CD8-positive, alpha-beta memory T cell (primary cell): ENCODE data around the gene RGL3. TPM values are rescaled to one million over a fixed set of nuclear protein-coding genes. Genes with fewer than 3 reads are reported as not detected.
"Not testable (repeated sequence)": the region's sequence is repeated elsewhere in the genome, so short reads cannot be mapped to it uniquely, and the experiment has no call there.

Source experiments
- CTCF ChIA-PET: fragments of 350-600 bp; sonication (Branson Sonifier 250); formaldehyde crosslinking; loops from one replicate; lab custom pipeline; 2021; ENCODE audit warnings: antibody characterized with exemption; lab: Charles Lee
- POLR2A ChIA-PET: fragments of 350-600 bp; sonication (Branson Sonifier 250); formaldehyde crosslinking; loops from one replicate; lab custom pipeline; 2021; ENCODE audit warnings: antibody characterized with exemption; lab: Charles Lee
- DNase-seq, 5 donors: peaks; one replicate each; pipeline versions ENCODE4 v3.0.0 to v3.0.0-alpha.2; 2020 to 2022; ENCODE audit warnings: mixed read lengths in 1 of 5
- H3K27ac ChIP-seq: one replicate; pipeline ENCODE4 v1.7.0; 2013; ENCODE audit warnings: low read depth, mild to moderate bottlenecking, low read length, moderate library complexity
- H3K27me3 ChIP-seq: 2 replicates; pipeline ENCODE4 v1.7.0; 2013; ENCODE audit warnings: low read length, mild to moderate bottlenecking; ENCODE audit not compliant: insufficient read depth, poor library complexity, severe bottlenecking
- H3K36me3 ChIP-seq: 2 replicates; pipeline ENCODE4 v1.7.0; 2013; ENCODE audit warnings: mild to moderate bottlenecking, low read length, moderate library complexity; ENCODE audit not compliant: insufficient read depth
- H3K4me1 ChIP-seq: 2 replicates; pipeline ENCODE4 v1.7.0; 2013; ENCODE audit warnings: mild to moderate bottlenecking, low read length, moderate library complexity; ENCODE audit not compliant: insufficient read depth
- H3K4me3 ChIP-seq: 2 replicates; pipeline ENCODE4 v1.7.0; 2013; ENCODE audit warnings: mild to moderate bottlenecking, low read length
- H3K9me3 ChIP-seq: 2 replicates; pipeline ENCODE4 v1.7.0; 2013; ENCODE audit warnings: mild to moderate bottlenecking, low read length
- H3K27ac Mint-ChIP-seq, 8 donors: one replicate each; pipeline ENCODE4 v1.8.0; 2020 to 2021; ENCODE audit warnings: mixed read lengths in 8 of 8, mild to moderate bottlenecking in 6 of 8, inconsistent platforms in 3 of 8, moderate library complexity in 3 of 8
- H3K27me3 Mint-ChIP-seq, 2 donors: one replicate each; pipeline ENCODE4 v1.8.0; 2020 to 2021; ENCODE audit warnings: mixed read lengths in 2 of 2, mild to moderate bottlenecking in 1 of 2, moderate library complexity in 1 of 2
- H3K36me3 Mint-ChIP-seq, 3 donors: one replicate each; pipeline ENCODE4 v1.8.0; 2020 to 2021; ENCODE audit warnings: mixed read lengths in 3 of 3, inconsistent platforms in 1 of 3, mild to moderate bottlenecking in 1 of 3
- H3K4me1 Mint-ChIP-seq, 3 donors: one replicate each; pipeline ENCODE4 v1.8.0; 2020 to 2021; ENCODE audit warnings: mixed read lengths in 3 of 3, inconsistent platforms in 1 of 3, mild to moderate bottlenecking in 1 of 3
- H3K4me3 Mint-ChIP-seq, 7 donors: one replicate each; pipeline ENCODE4 v1.8.0; 2020 to 2021; ENCODE audit warnings: mixed read lengths in 7 of 7, mild to moderate bottlenecking in 6 of 7, moderate library complexity in 4 of 7, inconsistent platforms in 2 of 7
- H3K9me3 Mint-ChIP-seq, 5 donors: one replicate each; pipeline ENCODE4 v1.8.0; 2020 to 2022; ENCODE audit warnings: mixed read lengths in 5 of 5, mild to moderate bottlenecking in 3 of 5, moderate library complexity in 2 of 5, inconsistent platforms in 1 of 5
- polyA plus RNA-seq: library from polyadenylated mRNA; unstranded; fragments of 300-500 nt; fragmentation: Illumina TruSeq; gene quantifications from one replicate; pipeline ENCODE4 v1.2.3, GENCODE V29; 2021
- total RNA-seq, 2 experiments: library from RNA; stranded (reverse); gene quantifications; one replicate each; pipeline ENCODE4 v1.2.3, GENCODE V29; 2021

The RGL3 gene
- total and polyA plus RNA-seq, 3 experiments from 2014 or later = not detected

DNA sequence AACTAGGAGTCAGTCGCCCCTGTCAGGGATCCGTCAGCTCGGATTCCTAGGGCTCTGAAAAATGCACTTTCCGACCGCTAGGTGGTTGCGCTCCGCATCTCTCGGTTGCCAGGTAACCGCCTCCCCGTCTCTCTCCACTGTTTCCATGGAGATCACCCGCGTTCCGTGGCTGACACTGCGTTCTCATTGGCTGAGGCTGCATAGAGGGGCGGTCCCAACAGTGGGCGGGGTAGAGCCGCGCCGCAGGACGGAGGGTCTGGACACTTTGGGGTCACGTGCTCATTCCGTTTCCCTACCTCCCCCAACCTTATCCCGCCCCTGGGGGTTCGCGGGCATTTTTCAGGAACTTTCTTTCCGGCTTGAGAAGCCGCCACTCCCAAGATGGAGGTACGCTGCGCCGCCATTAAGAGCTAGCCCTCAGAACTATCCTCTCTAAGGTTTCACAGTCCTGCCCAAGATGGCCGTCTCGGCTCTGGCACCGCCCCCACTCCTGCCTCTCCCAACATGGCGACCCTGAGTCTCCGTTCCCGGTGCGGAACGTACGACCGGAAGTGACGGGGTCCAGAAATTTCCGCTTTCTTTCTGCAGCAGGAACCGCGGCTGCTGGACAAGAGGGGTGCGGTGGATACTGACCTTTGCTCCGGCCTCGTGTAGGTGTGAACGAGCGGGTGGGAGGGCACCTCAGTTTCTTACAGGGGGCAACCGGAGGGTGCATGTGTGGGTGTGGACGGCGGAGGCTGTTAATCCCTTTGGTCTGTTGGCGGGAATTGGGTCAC is 16.1 kb upstream of the RGL3 start, which contains the start of the genes ODAD3 and PRKCSH:
ODAD3 (minus strand) TSS at position 65 of the 776 bp plus-strand sequence. CDS start 105 bp downstream, outside the sequence.
PRKCSH (plus strand) TSS at position 579 of the 776 bp plus-strand sequence. CDS start 483 bp downstream, outside the sequence.
- H3K4me3 ChIP-seq = peak within 1 kb of the TSS; percentile 95
- H3K27me3 Mint-ChIP-seq = peaks cover 5 to 6% of the 10 kb centered on the region in 2 donors
- H3K36me3 Mint-ChIP-seq = peaks cover 0 to 36% (median 5%) of the 10 kb centered on the region in 3 donors
- H3K4me1 Mint-ChIP-seq = peaks cover 20 to 32% (median 26%) of the 10 kb centered on the region in 3 donors
- H3K27me3 ChIP-seq = no peaks in the 10 kb centered on the region
- ChIA-PET CTCF (interaction anchor here (0.7 to 2.4 kb wide), 12 partner anchors 11 to 718 kb away, joined by 3 to 19 read pairs (median 3); partner anchors contain the start of genes DNM2 and SWSAP1), POLR2A (interaction anchor here (0.5 to 1.8 kb wide), 6 partner anchors 15 to 1069 kb away, joined by 4 to 17 read pairs (median 6); partner anchors contain the start of gene SWSAP1)
- peak within 1 kb of the TSS; percentile 91 to 99 (median 98) for H3K27ac Mint-ChIP-seq
- peak; percentile 93 to 99 (median 97) for DNase-seq
- no peaks in the 10 kb centered on the region for H3K9me3 Mint-ChIP-seq
- peaks cover 15% of the 10 kb centered on the region for H3K36me3 ChIP-seq
- no peaks in the 10 kb centered on the region for H3K9me3 ChIP-seq
- peaks cover 19% of the 10 kb centered on the region for H3K4me1 ChIP-seq
- peak within 1 kb of the TSS; percentile 83 for H3K27ac ChIP-seq
- peak within 1 kb of the TSS; percentile 92 to 100 (median 99) for H3K4me3 Mint-ChIP-seq

GRCh38 chr19:11434703-11435056 is 15.6 kb upstream of the RGL3 start:
- H3K27ac Mint-ChIP-seq = peak overlapping the region; percentile 88 to 99 (median 96)
- Histone ChIP-seq H3K4me1 (peaks cover 19% of the 10 kb centered on the region), H3K9me3 (no peaks in the 10 kb centered on the region), H3K4me3 (peak overlapping the region; percentile 95), H3K36me3 (peaks cover 15% of the 10 kb centered on the region), H3K27ac (peak overlapping the region; percentile 83), H3K27me3 (no peaks in the 10 kb centered on the region)
- DNase-seq = no peak
- CTCF ChIA-PET = interaction anchor here (1.0 to 2.4 kb wide), 9 partner anchors 14 to 717 kb away, joined by 3 to 19 read pairs (median 3); partner anchors contain the start of genes DNM2 and SWSAP1
- peaks cover 7% of the 10 kb centered on the region in 2 donors for H3K27me3 Mint-ChIP-seq
- no peaks in the 10 kb centered on the region for H3K9me3 Mint-ChIP-seq
- H3K4me3 Mint-ChIP-seq = peak overlapping the region; percentile 92 to 100 (median 99)
- peaks cover 20 to 32% (median 26%) of the 10 kb centered on the region in 3 donors for H3K4me1 Mint-ChIP-seq
- POLR2A ChIA-PET = interaction anchor here (0.5 to 1.8 kb wide), 4 partner anchors 52 to 1068 kb away, joined by 5 to 17 read pairs (median 10); partner anchors contain the start of gene SWSAP1
- peaks cover 0 to 32% (median 5%) of the 10 kb centered on the region in 3 donors for H3K36me3 Mint-ChIP-seq

DNA sequence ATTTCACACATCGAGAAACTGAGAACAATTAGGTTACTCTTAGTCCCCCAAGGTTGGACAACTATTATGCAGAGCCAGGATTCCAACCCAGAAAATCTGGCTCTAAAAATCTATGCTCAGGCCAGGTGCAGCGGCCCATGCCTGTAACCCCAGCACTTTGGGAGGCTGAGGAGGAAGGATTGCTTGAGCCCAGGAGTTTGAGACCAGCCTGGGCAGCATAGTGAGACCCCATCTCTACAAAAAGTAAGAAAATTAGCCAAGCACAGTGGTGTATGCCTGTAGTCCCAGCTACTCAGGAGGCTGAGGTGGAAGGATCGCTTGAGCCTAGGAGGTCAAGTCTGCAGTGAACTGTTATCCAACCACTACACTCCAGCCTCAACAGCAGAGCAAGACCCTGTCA is 14.4 kb upstream of the RGL3 start:
- Mint-ChIP-seq H3K4me3 (peak overlapping the region in 2 of 7 donors; percentile 18 to 19), H3K27ac (peak overlapping the region in 1 of 8 donors; percentile 71), H3K36me3 (peaks cover 0 to 26% (median 5%) of the 10 kb centered on the region in 3 donors), H3K4me1 (peaks cover 20 to 32% (median 26%) of the 10 kb centered on the region in 3 donors)
- H3K9me3 ChIP-seq, DNase-seq, POLR2A ChIA-PET, H3K4me3 ChIP-seq, H3K27me3 ChIP-seq, H3K27me3 Mint-ChIP-seq, H3K27ac ChIP-seq, H3K9me3 Mint-ChIP-seq: not testable (repeated sequence)
- peaks cover 19% of the 10 kb centered on the region for H3K4me1 ChIP-seq
- H3K36me3 ChIP-seq = peaks cover 15% of the 10 kb centered on the region
- CTCF ChIA-PET = interaction anchor here (2.4 kb wide), 1 partner anchor 50 kb away, joined by 6 read pairs; no protein-coding TSS in a partner anchor

- H3K27ac Mint-ChIP-seq = no peak overlapping the region
- H3K9me3 ChIP-seq = no peaks in the 10 kb centered on the region
- H3K9me3 Mint-ChIP-seq = no peaks in the 10 kb centered on the region
- H3K4me3 Mint-ChIP-seq = no peak overlapping the region
- POLR2A ChIA-PET = no interaction called here
- no peak overlapping the region for H3K4me3 ChIP-seq
- H3K36me3 Mint-ChIP-seq = no peaks in the 10 kb centered on the region
- H3K27me3 Mint-ChIP-seq = peaks cover 24 to 29% of the 10 kb centered on the region in 2 donors
- H3K27me3 ChIP-seq = peaks cover 17% of the 10 kb centered on the region
- DNase-seq = no peak
- H3K36me3 ChIP-seq = no peaks in the 10 kb centered on the region
- H3K4me1 ChIP-seq = peaks cover 21% of the 10 kb centered on the region
- H3K4me1 Mint-ChIP-seq = peaks cover 15 to 23% (median 18%) of the 10 kb centered on the region in 3 donors
- no peak overlapping the region for H3K27ac ChIP-seq
- CTCF ChIA-PET = no interaction called here
Measured at GRCh38 chr19:11426656-11427055, 7.5 kb upstream of the RGL3 start.

DNA sequence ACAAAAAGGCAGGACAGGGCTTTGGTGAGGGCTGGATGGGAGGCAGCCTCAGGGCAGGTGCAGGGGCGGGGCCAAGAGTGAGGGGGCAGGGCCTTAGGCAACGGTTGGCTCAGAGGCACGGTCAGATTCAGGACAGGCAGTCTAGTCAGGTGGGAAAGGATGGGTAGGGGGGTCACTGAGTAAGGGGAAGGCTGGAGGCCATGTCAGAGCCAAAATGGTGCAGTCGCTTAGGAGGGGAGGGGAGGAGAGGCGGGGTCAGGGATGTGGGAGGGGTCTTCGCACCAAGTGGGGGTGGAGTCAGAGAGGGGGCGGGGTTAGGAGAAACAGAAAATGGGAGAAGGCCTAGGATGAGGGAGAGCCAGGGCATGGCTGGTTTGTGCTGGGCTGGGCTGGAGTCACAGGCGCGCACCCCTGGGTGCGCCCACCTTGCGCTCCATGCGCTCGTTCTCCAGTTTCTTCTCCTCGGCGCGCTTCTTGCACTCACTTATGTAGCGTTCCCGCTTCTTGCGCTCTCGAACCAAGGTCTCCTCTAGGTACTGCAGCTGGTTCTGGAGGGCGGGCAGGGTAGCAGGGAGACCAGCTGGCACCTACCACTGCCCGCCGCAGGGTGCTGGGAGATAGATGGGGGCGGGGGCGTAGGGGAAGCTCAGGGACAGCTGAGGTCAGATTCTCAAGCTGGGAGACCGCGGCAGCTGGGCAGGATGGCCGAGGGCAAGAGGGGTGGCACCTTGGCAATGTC is 6.8 kb upstream of the RGL3 start:
- H3K27ac Mint-ChIP-seq = peak overlapping the region in 1 of 8 donors; percentile 86
- H3K27me3 ChIP-seq = peaks cover 24% of the 10 kb centered on the region
- ChIA-PET POLR2A (no interaction called here), CTCF (no interaction called here)
- H3K27ac ChIP-seq = no peak overlapping the region
- no peaks in the 10 kb centered on the region for H3K9me3 ChIP-seq
- no peaks in the 10 kb centered on the region for H3K36me3 ChIP-seq
- peaks cover 31 to 37% of the 10 kb centered on the region in 2 donors for H3K27me3 Mint-ChIP-seq
- H3K36me3 Mint-ChIP-seq = no peaks in the 10 kb centered on the region
- peaks cover 22 to 31% (median 26%) of the 10 kb centered on the region in 3 donors for H3K4me1 Mint-ChIP-seq
- peaks cover 29% of the 10 kb centered on the region for H3K4me1 ChIP-seq
- no peaks in the 10 kb centered on the region for H3K9me3 Mint-ChIP-seq
- H3K4me3 Mint-ChIP-seq = no peak overlapping the region
- no peak for DNase-seq
- no peak overlapping the region for H3K4me3 ChIP-seq

GRCh38 chr19:11423791-11424181 is 4.7 kb upstream of the RGL3 start:
- Mint-ChIP-seq H3K4me1 (peaks cover 30 to 42% (median 36%) of the 10 kb centered on the region in 3 donors), H3K27me3 (peaks cover 39 to 46% of the 10 kb centered on the region in 2 donors), H3K27ac (peak overlapping the region in 1 of 8 donors; percentile 16), H3K36me3 (no peaks in the 10 kb centered on the region), H3K4me3 (peak overlapping the region in 3 of 7 donors; percentile 6 to 81 (median 48)), H3K9me3 (no peaks in the 10 kb centered on the region)
- POLR2A ChIA-PET = no interaction called here
- H3K9me3 ChIP-seq = no peaks in the 10 kb centered on the region
- CTCF ChIA-PET = interaction anchor here (1.2 to 1.9 kb wide), 2 partner anchors 12 to 59 kb away, joined by 4 to 5 read pairs; partner anchors contain the start of gene PRKCSH
- H3K4me3 ChIP-seq = no peak overlapping the region
- H3K4me1 ChIP-seq = peaks cover 37% of the 10 kb centered on the region
- H3K27me3 ChIP-seq = peaks cover 36% of the 10 kb centered on the region
- no peaks in the 10 kb centered on the region for H3K36me3 ChIP-seq
- no peak for DNase-seq
- no peak overlapping the region for H3K27ac ChIP-seq

DNA sequence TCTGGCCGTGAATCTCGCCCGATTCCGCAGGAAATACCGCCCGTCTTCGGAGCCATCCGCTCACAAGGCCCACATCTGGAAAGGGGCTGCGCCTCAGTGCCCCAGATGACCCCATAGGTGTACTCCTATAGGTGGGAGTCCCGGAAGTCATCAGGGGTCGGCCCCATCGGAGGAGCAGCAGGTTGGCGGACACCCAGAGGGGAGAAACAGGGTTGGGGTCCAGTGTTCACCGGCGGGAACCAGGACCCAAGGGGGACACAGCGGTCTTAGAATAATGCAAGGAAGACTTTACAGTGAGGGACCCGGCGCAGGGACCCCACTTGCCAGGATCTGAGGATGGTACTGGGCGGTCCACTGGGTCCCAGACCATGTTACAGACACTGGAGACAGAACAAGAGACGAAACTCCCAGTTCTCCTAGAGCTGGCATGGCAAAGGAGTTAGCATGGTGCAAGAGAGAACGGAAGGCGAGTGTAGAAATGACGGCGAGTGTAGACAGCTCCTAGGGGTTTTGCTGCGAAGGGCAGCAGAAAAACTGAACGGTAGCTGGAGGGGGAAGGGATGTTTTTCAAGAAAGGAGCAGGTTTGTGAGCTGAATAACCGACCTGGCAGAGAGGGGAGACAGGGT is 4.2 kb upstream of the RGL3 start:
- Mint-ChIP-seq H3K4me3 (peak overlapping the region; percentile 39 to 86 (median 80)), H3K9me3 (no peaks in the 10 kb centered on the region), H3K27me3 (peaks cover 41 to 51% of the 10 kb centered on the region in 2 donors), H3K36me3 (no peaks in the 10 kb centered on the region), H3K27ac (peak overlapping the region in 2 of 8 donors; percentile 11 to 16), H3K4me1 (peaks cover 32 to 47% (median 37%) of the 10 kb centered on the region in 3 donors)
- Histone ChIP-seq H3K9me3 (no peaks in the 10 kb centered on the region), H3K4me3 (peak overlapping the region; percentile 43), H3K4me1 (peaks cover 37% of the 10 kb centered on the region), H3K36me3 (no peaks in the 10 kb centered on the region), H3K27me3 (peaks cover 36% of the 10 kb centered on the region), H3K27ac (no peak overlapping the region)
- ChIA-PET CTCF (interaction anchor here (1.2 to 1.9 kb wide), 2 partner anchors 12 to 59 kb away, joined by 4 to 5 read pairs; partner anchors contain the start of gene PRKCSH), POLR2A (interaction anchor here (1.0 kb wide), 1 partner anchor 42 kb away, joined by 4 read pairs; no protein-coding TSS in a partner anchor)
- DNase-seq = no peak
